ENCODE data around the gene PCARE.

The PCARE gene

GRCh38 chr2:29025711-29026110, 48.6 kb downstream of the PCARE start:
- Histone ChIP-seq H3K27ac (ENCODE audit: low read depth, low read length, poor library complexity, severe bottlenecking) (no peak overlapping the region), H3K4me1 (ENCODE audit: insufficient read depth, low read length, severe bottlenecking) (no peaks in the 10 kb centered on the region), H3K27me3 (ENCODE audit: insufficient read depth, low read length) (no peaks in the 10 kb centered on the region), H3K9me2 (ENCODE audit: low read depth, low read length) (no peaks in the 10 kb centered on the region), H3K4me3 (ENCODE audit: low read depth, low read length, poor library complexity, severe bottlenecking) (no peak overlapping the region), H3K9me3 (ENCODE audit: low read length) (no peaks in the 10 kb centered on the region), H3K9ac (ENCODE audit: low read length) (no peak overlapping the region), H3F3A (ENCODE audit: insufficient read depth, low read length) (no peaks in the 10 kb centered on the region), H4K20me1 (ENCODE audit: insufficient read depth, low read length) (no peaks in the 10 kb centered on the region), H2AFZ (ENCODE audit: low read length) (no peak overlapping the region), H3K36me3 (ENCODE audit: insufficient read depth, low read length) (no peaks in the 10 kb centered on the region), H3K4me2 (ENCODE audit: low read length) (no peak overlapping the region), H3K79me2 (ENCODE audit: insufficient read depth, low read length) (no peaks in the 10 kb centered on the region)
- TF ChIP-seq EZH2 (IDR thresholded peaks at IDR 0.05; ENCODE audit: borderline replicate concordance, low read length) (no peak), CTCF (IDR thresholded peaks at IDR 0.05; ENCODE audit: low read length) (no peak)

- Histone ChIP-seq H3K27ac (ENCODE audit: low read depth, low read length, poor library complexity, severe bottlenecking) (no peak overlapping the region), H3K36me3 (ENCODE audit: insufficient read depth, low read length) (no peaks in the 10 kb centered on the region), H3K9ac (ENCODE audit: low read length) (no peak overlapping the region), H3F3A (ENCODE audit: insufficient read depth, low read length) (no peaks in the 10 kb centered on the region), H4K20me1 (ENCODE audit: insufficient read depth, low read length) (no peaks in the 10 kb centered on the region), H3K4me3 (ENCODE audit: low read depth, low read length, poor library complexity, severe bottlenecking) (no peak overlapping the region), H3K79me2 (ENCODE audit: insufficient read depth, low read length) (no peaks in the 10 kb centered on the region), H3K27me3 (ENCODE audit: insufficient read depth, low read length) (no peaks in the 10 kb centered on the region), H3K4me1 (ENCODE audit: insufficient read depth, low read length, severe bottlenecking) (no peaks in the 10 kb centered on the region), H3K9me3 (ENCODE audit: low read length) (no peaks in the 10 kb centered on the region), H3K9me2 (ENCODE audit: low read depth, low read length) (no peaks in the 10 kb centered on the region), H3K4me2 (ENCODE audit: low read length) (no peak overlapping the region), H2AFZ (ENCODE audit: low read length) (no peak overlapping the region)
- no peak for TF ChIP-seq CTCF (IDR thresholded peaks at IDR 0.05; ENCODE audit: low read length)
- TF ChIP-seq EZH2 (IDR thresholded peaks at IDR 0.05; ENCODE audit: borderline replicate concordance, low read length): no peak
Measured at GRCh38 chr2:29024882-29025430, 49.4 kb downstream of the PCARE start.

- Histone ChIP-seq H3K79me2 (ENCODE audit: insufficient read depth, low read length) (no peaks in the 10 kb centered on the region), H3K4me2 (ENCODE audit: low read length) (no peak overlapping the region), H3K9me2 (ENCODE audit: low read depth, low read length) (no peaks in the 10 kb centered on the region), H3F3A (ENCODE audit: insufficient read depth, low read length) (no peaks in the 10 kb centered on the region), H3K27me3 (ENCODE audit: insufficient read depth, low read length) (no peaks in the 10 kb centered on the region), H3K4me3 (ENCODE audit: low read depth, low read length, poor library complexity, severe bottlenecking) (no peak overlapping the region), H3K36me3 (ENCODE audit: insufficient read depth, low read length) (no peaks in the 10 kb centered on the region), H3K27ac (ENCODE audit: low read depth, low read length, poor library complexity, severe bottlenecking) (no peak overlapping the region), H3K4me1 (ENCODE audit: insufficient read depth, low read length, severe bottlenecking) (no peaks in the 10 kb centered on the region), H4K20me1 (ENCODE audit: insufficient read depth, low read length) (no peaks in the 10 kb centered on the region), H3K9me3 (ENCODE audit: low read length) (no peaks in the 10 kb centered on the region), H2AFZ (ENCODE audit: low read length) (no peak overlapping the region), H3K9ac (ENCODE audit: low read length) (no peak overlapping the region)
- no peak for TF ChIP-seq CTCF (IDR thresholded peaks at IDR 0.05; ENCODE audit: low read length)
- no peak for TF ChIP-seq EZH2 (IDR thresholded peaks at IDR 0.05; ENCODE audit: borderline replicate concordance, low read length)
Measured at GRCh38 chr2:29023188-29023587, 51.1 kb downstream of the PCARE start.
